BLaER1 treated with 17β-estradiol and CSF1 and Interleukin-3, amounts not matched to agents 10 nM and 100 nM (cell line): ENCODE data around the gene DENND4A.

Experiments used
- H3K27ac ChIP-seq, 11 experiments: shearing (Covaris generic); formaldehyde crosslinking; 2 replicates each; pipeline ENCODE4 v1.8.1; 2022
- H3K27me3 ChIP-seq, 11 experiments: shearing (Covaris generic); formaldehyde crosslinking; 2 replicates each; pipeline ENCODE4 v1.8.1; 2022
- H3K36me3 ChIP-seq, 11 experiments: shearing (Covaris generic); formaldehyde crosslinking; 2 replicates each; pipeline ENCODE4 v1.8.1; 2022
- H3K4me1 ChIP-seq, 10 experiments: shearing (Covaris generic); formaldehyde crosslinking; 2 replicates each; pipeline ENCODE4 v1.8.1; 2022
- H3K4me2 ChIP-seq, 11 experiments: shearing (Covaris generic); formaldehyde crosslinking; 2 replicates each; pipeline ENCODE4 v1.8.1; 2022
- H3K4me3 ChIP-seq, 10 experiments: shearing (Covaris generic); formaldehyde crosslinking; 2 replicates each; pipeline ENCODE4 v1.8.1; 2022
- H3K9ac ChIP-seq, 11 experiments: shearing (Covaris generic); formaldehyde crosslinking; 2 replicates each; pipeline ENCODE4 v1.8.1; 2022
- H3K9me3 ChIP-seq, 11 experiments: shearing (Covaris generic); formaldehyde crosslinking; replicated peaks in 1 of 11; 2 replicates each; pipeline ENCODE4 v1.8.1; 2022
- H4K20me1 ChIP-seq, 11 experiments: shearing (Covaris generic); formaldehyde crosslinking; 2 replicates each; pipeline ENCODE4 v1.8.1; 2022
- Cebpa-rat ChIP-seq, 11 experiments: shearing (Covaris generic); IDR thresholded peaks; 2 replicates each; pipeline ENCODE4 v1.8.1; 2022

The DENND4A gene

DNA sequence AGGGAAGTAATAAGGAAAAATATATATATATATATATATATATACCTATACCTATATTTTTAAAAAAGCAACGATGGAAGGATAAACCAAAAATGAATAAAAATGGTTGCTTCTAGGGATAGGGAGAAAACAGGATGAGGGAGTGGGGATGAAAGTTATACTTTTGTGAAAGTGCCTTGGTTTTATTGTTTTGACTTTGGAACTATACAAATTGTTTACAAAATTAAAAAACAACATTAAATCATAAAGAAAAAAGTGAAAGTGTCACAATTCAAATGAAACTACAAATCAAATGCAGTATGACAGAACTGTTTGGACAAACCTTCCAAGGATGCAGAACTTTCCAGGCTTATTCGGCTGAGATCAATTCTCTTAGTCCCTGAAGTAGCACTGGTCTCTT lies 116.0 kb downstream of the DENND4A start:
- Histone ChIP-seq H3K4me1 (no peaks in the 10 kb centered on the region), H3K27ac (no peak overlapping the region)
- TF ChIP-seq Cebpa-rat (IDR thresholded peaks at IDR 0.05), result no peak

DNA sequence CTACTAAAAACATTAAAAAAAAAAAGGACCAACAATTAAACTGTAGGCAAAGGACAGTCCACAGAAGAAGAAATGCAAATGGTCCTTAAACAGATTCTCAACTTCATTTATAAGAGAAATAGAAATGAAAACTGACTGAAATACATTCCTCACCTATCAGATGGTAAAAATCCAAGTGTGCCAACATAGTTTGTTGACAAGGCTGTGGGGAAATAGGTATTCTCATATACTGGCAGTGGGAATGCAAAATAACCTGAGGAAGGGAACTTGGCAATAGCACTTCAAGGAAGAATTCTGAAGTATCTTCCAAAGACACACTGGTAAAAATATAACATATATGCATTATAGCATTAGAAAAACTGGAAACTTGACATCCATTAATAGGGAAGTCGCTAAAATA lies 116.5 kb downstream of the DENND4A start:
- no peaks in the 10 kb centered on the region for H4K20me1 ChIP-seq
- no peak overlapping the region for H3K4me2 ChIP-seq
- no peaks in the 10 kb centered on the region for H3K9me3 ChIP-seq
- peaks cover 16 to 47% (median 28%) of the 10 kb centered on the region in 11 experiments for H3K36me3 ChIP-seq
- no peak for TF ChIP-seq Cebpa-rat (IDR thresholded peaks at IDR 0.05)
- no peaks in the 10 kb centered on the region for H3K4me1 ChIP-seq
- H3K27me3 ChIP-seq, result no peaks in the 10 kb centered on the region
- H3K9ac ChIP-seq, result no peak overlapping the region
- no peak overlapping the region for H3K27ac ChIP-seq
- no peak overlapping the region for H3K4me3 ChIP-seq

More for the DNA sequence above, 116.0 kb downstream of the DENND4A start:
- peaks cover 11 to 41% (median 23%) of the 10 kb centered on the region in 11 experiments for H3K36me3 ChIP-seq
- no peak overlapping the region for H3K4me3 ChIP-seq
- H3K9me3 ChIP-seq, result no peaks in the 10 kb centered on the region
- no peaks in the 10 kb centered on the region for H4K20me1 ChIP-seq
- no peak overlapping the region for H3K4me2 ChIP-seq
- H3K9ac ChIP-seq, result no peak overlapping the region
- no peaks in the 10 kb centered on the region for H3K27me3 ChIP-seq

DNA sequence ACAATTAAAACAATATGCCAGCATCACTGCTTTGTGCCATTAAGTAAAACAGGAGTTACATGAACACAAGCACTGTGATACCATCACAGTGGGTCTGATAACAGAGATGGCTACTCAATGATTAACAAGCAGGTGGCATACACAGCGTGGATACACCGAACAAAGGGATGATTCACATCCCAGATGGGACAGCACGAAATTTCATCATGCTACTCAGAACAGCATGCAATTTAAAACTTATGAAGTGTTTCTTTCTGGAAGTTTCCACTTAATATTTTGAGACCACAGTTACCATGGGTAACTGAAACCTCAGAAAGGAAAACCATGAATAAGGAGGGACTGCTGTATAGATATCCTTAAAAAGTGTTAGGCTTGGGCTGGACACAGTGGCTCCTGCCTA lies 125.8 kb downstream of the DENND4A start:
- Histone ChIP-seq H3K9me3 (no peaks in the 10 kb centered on the region), H4K20me1 (no peaks in the 10 kb centered on the region), H3K4me3 (no peak overlapping the region), H3K9ac (no peak overlapping the region), H3K27me3 (no peaks in the 10 kb centered on the region), H3K4me1 (peaks cover 0 to 18% (median 10%) of the 10 kb centered on the region in 10 experiments; a peak in 14 of 20 replicates), H3K4me2 (no peak overlapping the region), H3K36me3 (peaks cover 40 to 98% (median 74%) of the 10 kb centered on the region in 11 experiments), H3K27ac (no peak overlapping the region)
- TF ChIP-seq Cebpa-rat (IDR thresholded peaks at IDR 0.05), result no peak

- TF ChIP-seq Cebpa-rat (IDR thresholded peaks at IDR 0.05), result no peak
- Histone ChIP-seq H3K27ac (peak overlapping the region in 4 of 11 experiments; percentile 21 to 55 (median 40); a peak in 4 of 22 replicates), H4K20me1 (no peaks in the 10 kb centered on the region), H3K4me3 (no peak overlapping the region), H3K4me1 (peaks cover 0 to 28% (median 19%) of the 10 kb centered on the region in 10 experiments; a peak in 15 of 20 replicates), H3K36me3 (peaks cover 17 to 99% (median 56%) of the 10 kb centered on the region in 11 experiments; a peak in 21 of 22 replicates), H3K4me2 (peak overlapping the region in 7 of 11 experiments; percentile 8 to 69 (median 46); a peak in 14 of 22 replicates), H3K9me3 (no peaks in the 10 kb centered on the region), H3K27me3 (no peaks in the 10 kb centered on the region), H3K9ac (no peak overlapping the region)
Measured at GRCh38 chr15:65663521-65663920, 128.6 kb downstream of the DENND4A start.

GRCh38 chr15:65660927-65661326 lies 131.2 kb downstream of the DENND4A start:
- no peaks in the 10 kb centered on the region for H3K27me3 ChIP-seq
- H3K4me3 ChIP-seq, result no peak overlapping the region
- H3K9ac ChIP-seq, result no peak overlapping the region
- H3K9me3 ChIP-seq, result no peaks in the 10 kb centered on the region
- no peak for TF ChIP-seq Cebpa-rat (IDR thresholded peaks at IDR 0.05)
- H3K4me1 ChIP-seq, result peaks cover 0 to 28% (median 19%) of the 10 kb centered on the region in 10 experiments; a peak in 15 of 20 replicates
- peaks cover 18 to 99% (median 48%) of the 10 kb centered on the region in 11 experiments; a peak in 19 of 22 replicates for H3K36me3 ChIP-seq
- no peak overlapping the region for H3K4me2 ChIP-seq
- no peaks in the 10 kb centered on the region for H4K20me1 ChIP-seq
- no peak overlapping the region for H3K27ac ChIP-seq

- H3K4me3 ChIP-seq, result no peak overlapping the region
- H3K27me3 ChIP-seq, result no peaks in the 10 kb centered on the region
- H3K36me3 ChIP-seq, result peaks cover 15 to 99% (median 45%) of the 10 kb centered on the region in 11 experiments; a peak in 20 of 22 replicates
- no peak for TF ChIP-seq Cebpa-rat (IDR thresholded peaks at IDR 0.05)
- H3K9me3 ChIP-seq, result no peaks in the 10 kb centered on the region
- H3K4me1 ChIP-seq, result peaks cover 0 to 28% (median 19%) of the 10 kb centered on the region in 10 experiments; a peak in 15 of 20 replicates
- H3K27ac ChIP-seq, result no peak overlapping the region; a peak in 1 of 22 replicates
- no peaks in the 10 kb centered on the region for H4K20me1 ChIP-seq
- H3K9ac ChIP-seq, result no peak overlapping the region
- H3K4me2 ChIP-seq, result peak overlapping the region in 6 of 11 experiments; percentile 22 to 45 (median 26); a peak in 9 of 22 replicates
Measured at GRCh38 chr15:65659502-65660052, 132.5 kb downstream of the DENND4A start.

- TF ChIP-seq Cebpa-rat (IDR thresholded peaks at IDR 0.05), result no peak
- Histone ChIP-seq H3K4me1 (peaks cover 0 to 15% (median 7%) of the 10 kb centered on the region in 10 experiments; a peak in 12 of 20 replicates), H4K20me1 (no peaks in the 10 kb centered on the region), H3K4me3 (no peak overlapping the region), H3K9ac (no peak overlapping the region), H3K27ac (no peak overlapping the region), H3K27me3 (no peaks in the 10 kb centered on the region), H3K4me2 (no peak overlapping the region), H3K36me3 (peaks cover 19 to 89% (median 43%) of the 10 kb centered on the region in 11 experiments; a peak in 21 of 22 replicates), H3K9me3 (no peaks in the 10 kb centered on the region)
Measured at GRCh38 chr15:65655457-65655856, 136.6 kb downstream of the DENND4A start.

DNA sequence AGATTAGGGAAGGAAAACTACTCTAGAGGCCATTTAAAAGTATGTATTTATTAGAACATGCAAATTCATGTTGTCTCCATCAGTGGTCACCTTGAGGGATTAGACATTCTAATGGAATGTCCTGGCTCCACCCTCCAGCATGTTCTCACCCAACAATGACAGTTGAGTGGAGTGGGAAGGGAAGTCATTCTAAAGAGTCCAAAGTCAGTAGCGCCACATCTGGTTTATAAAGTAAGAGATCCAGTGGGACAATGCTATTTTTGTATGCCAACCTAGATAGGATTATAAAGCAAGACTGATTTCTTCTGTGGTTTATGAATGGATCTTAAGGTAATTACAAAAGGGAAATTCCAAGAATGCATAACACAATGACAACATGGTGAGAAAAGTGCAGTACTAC lies 137.1 kb downstream of the DENND4A start:
- no peak overlapping the region for H3K4me2 ChIP-seq
- no peak for TF ChIP-seq Cebpa-rat (IDR thresholded peaks at IDR 0.05)
- H3K4me3 ChIP-seq, result no peak overlapping the region
- no peaks in the 10 kb centered on the region for H3K27me3 ChIP-seq
- no peak overlapping the region for H3K9ac ChIP-seq
- H3K27ac ChIP-seq, result no peak overlapping the region
- no peaks in the 10 kb centered on the region for H4K20me1 ChIP-seq
- H3K4me1 ChIP-seq, result peaks cover 0 to 12% (median 6%) of the 10 kb centered on the region in 10 experiments; a peak in 12 of 20 replicates
- H3K9me3 ChIP-seq, result no peaks in the 10 kb centered on the region
- peaks cover 19 to 84% (median 39%) of the 10 kb centered on the region in 11 experiments; a peak in 21 of 22 replicates for H3K36me3 ChIP-seq

DNA sequence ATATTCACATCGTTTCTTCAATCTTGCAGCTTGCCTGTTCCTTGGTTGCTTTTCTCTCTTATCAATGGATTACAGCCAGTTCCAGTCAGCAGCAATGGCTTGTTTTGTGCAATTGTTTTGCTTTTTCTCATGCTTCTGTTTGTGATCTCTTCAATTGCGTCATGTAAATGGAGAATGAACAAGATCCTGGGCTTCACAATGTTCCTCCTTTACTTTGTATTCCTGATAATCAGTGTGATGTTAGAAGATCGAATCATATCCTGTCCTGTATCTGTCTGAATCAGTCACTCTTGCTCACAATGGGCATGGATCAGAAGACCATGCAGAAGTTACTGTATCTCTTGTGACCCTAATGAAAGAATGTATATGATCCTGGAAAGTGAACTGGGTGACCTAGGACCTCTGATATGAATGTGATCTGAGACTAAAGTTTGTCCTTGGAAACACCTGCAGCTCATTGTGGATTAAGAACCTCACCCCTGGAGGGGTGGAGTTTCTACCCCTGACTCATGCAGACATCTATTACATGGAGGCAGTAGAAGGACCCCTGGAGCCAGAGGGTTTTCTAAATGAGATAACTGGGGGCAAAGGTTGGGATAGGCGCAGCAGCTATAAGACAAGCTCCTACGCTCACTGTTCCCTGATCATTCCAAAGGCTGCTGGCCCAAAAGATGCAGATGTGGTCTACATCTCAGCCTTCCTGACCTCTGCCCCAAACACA lies 138.1 kb downstream of the DENND4A start:
- Histone ChIP-seq H3K27ac (no peak overlapping the region), H3K4me1 (0 out of 20 replicates have a peak, but pooled peaks cover 0 to 1% (median 0%) of the 10 kb centered on the region in 10 experiments), H3K9me3 (no peaks in the 10 kb centered on the region), H3K27me3 (no peaks in the 10 kb centered on the region), H3K9ac (no peak overlapping the region), H3K4me3 (no peak overlapping the region), H3K36me3 (peaks cover 19 to 74% (median 35%) of the 10 kb centered on the region in 11 experiments; a peak in 21 of 22 replicates), H4K20me1 (no peaks in the 10 kb centered on the region), H3K4me2 (no peak overlapping the region)
- TF ChIP-seq Cebpa-rat (IDR thresholded peaks at IDR 0.05), result no peak
